Erythroblast (primary cell): ENCODE results near the gene ZNF438.

Experiments used
- GATA1 ChIP-seq: IDR thresholded peaks from 2 replicates; pipeline ENCODE4 v1.6.1; 2011; ENCODE audit warnings: low read depth, mild to moderate bottlenecking, control low read depth, low read length, moderate library complexity
- POLR2A ChIP-seq: IDR thresholded peaks from 2 replicates; pipeline ENCODE4 v1.6.1; 2011; ENCODE audit warnings: mild to moderate bottlenecking, low read length

DNA sequence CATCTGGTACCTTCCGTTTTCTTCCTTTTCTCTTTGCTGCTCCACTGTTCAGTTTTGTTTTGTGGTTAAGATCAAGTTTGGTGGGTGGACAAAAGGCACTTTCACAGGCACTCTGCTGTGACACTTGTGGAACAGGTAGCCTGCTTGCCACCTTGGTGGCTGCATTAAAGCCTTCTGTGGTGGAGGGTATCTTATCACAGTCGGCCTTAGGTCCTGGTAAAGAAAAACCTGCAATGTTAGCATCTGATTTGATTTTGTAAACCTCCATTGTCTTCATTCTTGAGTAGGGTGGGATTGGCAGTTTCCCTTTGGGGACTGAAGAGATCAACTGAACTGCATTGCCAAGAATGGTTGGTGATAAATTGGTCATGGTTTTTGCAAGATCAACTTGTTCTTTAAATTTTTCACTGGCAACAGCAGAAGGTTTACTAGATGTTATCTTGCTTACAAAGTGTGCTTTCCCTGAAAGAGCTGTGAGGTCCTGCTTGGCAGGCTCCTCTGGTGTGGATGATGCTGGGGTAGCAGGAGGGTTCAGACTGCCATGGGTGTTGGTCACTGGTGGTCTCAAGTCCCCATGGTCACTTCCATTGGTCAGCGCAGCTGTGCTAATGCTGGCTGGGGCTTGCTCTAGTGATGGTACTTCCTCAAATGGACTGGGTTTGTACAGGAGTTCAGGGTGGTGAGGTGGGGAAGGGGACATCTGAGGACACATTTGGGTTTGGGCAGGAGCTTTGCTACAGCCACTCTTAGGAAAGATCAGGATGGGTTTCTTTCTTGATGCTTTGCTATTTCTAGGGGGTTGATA, 182.2 kb downstream of the ZNF438 start:
- no peak for TF ChIP-seq POLR2A
- TF ChIP-seq GATA1: no peak
